GM10847 (cell line): ENCODE measurements around the gene ACSS2.

Experiments
- POLR2A ChIP-seq: IDR thresholded peaks from 2 replicates; pipeline ENCODE4 v1.6.1; 2011; ENCODE audit not compliant: insufficient read length; ENCODE audit errors: extremely low read depth

The ACSS2 gene

GRCh38 chr20:34894723-34895122 lies 18.3 kb downstream of the ACSS2 start:
- TF ChIP-seq POLR2A = no peak

- no peak for TF ChIP-seq POLR2A
Observed at GRCh38 chr20:34895465-34895864, 19.1 kb downstream of the ACSS2 start.

- TF ChIP-seq POLR2A = no peak
Observed at GRCh38 chr20:34896086-34896621, 19.7 kb downstream of the ACSS2 start.

- TF ChIP-seq POLR2A = no peak
Observed at GRCh38 chr20:34904202-34904621, 27.8 kb downstream of the ACSS2 start.

GRCh38 chr20:34907616-34908469 lies 31.4 kb downstream of the ACSS2 start:
- no peak for TF ChIP-seq POLR2A

- no peak for TF ChIP-seq POLR2A
Observed at GRCh38 chr20:34915131-34915530, 38.7 kb downstream of the ACSS2 start.

- TF ChIP-seq POLR2A = no peak
Observed at GRCh38 chr20:34915749-34916455, 39.5 kb downstream of the ACSS2 start.

- TF ChIP-seq POLR2A = no peak
Observed at GRCh38 chr20:34916774-34917354, 40.5 kb downstream of the ACSS2 start.

GRCh38 chr20:34920055-34920454 lies 43.6 kb downstream of the ACSS2 start:
- TF ChIP-seq POLR2A = no peak

- no peak for TF ChIP-seq POLR2A
Observed at GRCh38 chr20:34921436-34921835, 45.0 kb downstream of the ACSS2 start.

- TF ChIP-seq POLR2A = no peak
Observed at GRCh38 chr20:34922654-34923381, 46.4 kb downstream of the ACSS2 start.

GRCh38 chr20:34923414-34923813 lies 47.0 kb downstream of the ACSS2 start:
- no peak for TF ChIP-seq POLR2A

GRCh38 chr20:34925341-34925740 lies 48.9 kb downstream of the ACSS2 start:
- no peak for TF ChIP-seq POLR2A

- TF ChIP-seq POLR2A = no peak
Observed at GRCh38 chr20:34925981-34926380, 49.6 kb downstream of the ACSS2 start.

- no peak for TF ChIP-seq POLR2A
Observed at GRCh38 chr20:34926581-34926980, 50.2 kb downstream of the ACSS2 start.
